Smooth muscle cell (in vitro differentiated cells): ENCODE results near the gene MARCO. TPM values are rescaled to one million over a fixed set of nuclear protein-coding genes. Genes with fewer than 3 reads are reported as not detected.

Experiments used
- DNase-seq: peaks from one replicate; lab custom pipeline; 2025; ENCODE audit not compliant: unreplicated experiment; lab: John Stamatoyannopoulos, UW
- H2AFZ ChIP-seq: fragments of 200-600 bp; sonication (generic); 2 replicates; pipeline ENCODE4 v1.6.0; 2016; ENCODE audit warnings: antibody characterized with exemption, low read depth, mild to moderate bottlenecking
- H3F3A ChIP-seq: fragments of 200-600 bp; sonication (generic); 2 replicates; pipeline ENCODE4 v1.6.0; 2017; ENCODE audit warnings: antibody characterized with exemption, low read depth
- H3K27ac ChIP-seq: fragments of 200-600 bp; sonication (generic); 2 replicates; pipeline ENCODE4 v1.5.1; 2016; ENCODE audit warnings: low read depth, mild to moderate bottlenecking
- H3K27me3 ChIP-seq: fragments of 200-600 bp; sonication (generic); 2 replicates; pipeline ENCODE4 v1.6.1; 2016; ENCODE audit warnings: low read depth, mild to moderate bottlenecking
- H3K36me3 ChIP-seq: fragments of 200-600 bp; sonication (generic); 2 replicates; pipeline ENCODE4 v1.5.1; 2016; ENCODE audit warnings: low read depth
- H3K4me1 ChIP-seq: fragments of 200-600 bp; sonication (generic); 2 replicates; pipeline ENCODE4 v1.5.1; 2016; ENCODE audit warnings: low read depth
- H3K4me2 ChIP-seq: fragments of 200-600 bp; sonication (generic); 2 replicates; pipeline ENCODE4 v1.6.0; 2016; ENCODE audit warnings: mild to moderate bottlenecking
- H3K4me3 ChIP-seq: fragments of 200-600 bp; sonication (generic); 2 replicates; pipeline ENCODE4 v1.5.1; 2016; ENCODE audit warnings: mild to moderate bottlenecking
- H3K79me2 ChIP-seq: fragments of 200-600 bp; sonication (generic); 2 replicates; pipeline ENCODE4 v1.6.0; 2016; ENCODE audit warnings: low read depth, mild to moderate bottlenecking
- H3K9ac ChIP-seq: fragments of 200-600 bp; sonication (generic); 2 replicates; pipeline ENCODE4 v1.6.0; 2016; ENCODE audit warnings: low read depth
- H3K9me3 ChIP-seq: fragments of 200-600 bp; sonication (generic); replicated peaks from 2 replicates; pipeline ENCODE4 v1.5.1; 2016; ENCODE audit warnings: low read depth
- H4K20me1 ChIP-seq: fragments of 200-600 bp; sonication (generic); 2 replicates; pipeline ENCODE4 v1.6.0; 2016; ENCODE audit warnings: low read depth
- CTCF ChIP-seq: fragments of 200-600 bp; sonication (generic); IDR thresholded peaks from 2 replicates; pipeline ENCODE4 v1.5.1; 2017; ENCODE audit warnings: borderline replicate concordance, mild to moderate bottlenecking, antibody characterized with exemption; ENCODE audit not compliant: insufficient read depth, poor library complexity, severe bottlenecking
- WGBS: methylation state at CpG from one replicate; pipeline ENCODE4 v1.1.7; 2016; ENCODE audit warnings: low lambda C conversion rate; 5-methylcytosine and 5-hydroxymethylcytosine counted together
- polyA plus RNA-seq: library from polyadenylated mRNA; unstranded; fragments of >200 nt; fragmentation: Nextera tagmentation; extraction: Ambion mirVana; gene quantifications from 2 replicates; pipeline ENCODE4 v1.2.1, GENCODE V29; 2016
- total RNA-seq: library from RNA; depleted of rRNA; stranded (reverse); fragments of >200 nt; gene quantifications from 2 replicates; pipeline ENCODE4 v1.2.3, GENCODE V29; 2014

The MARCO gene
- not detected in 2 replicates for total RNA-seq
- not detected in 2 replicates for polyA plus RNA-seq

- Histone ChIP-seq H2AFZ (no peak within 1 kb of the TSS), H3K79me2 (no peaks in the 10 kb centered on the region), H3K4me2 (no peak within 1 kb of the TSS), H3K36me3 (no peaks in the 10 kb centered on the region), H3K27me3 (peaks cover 26% of the 10 kb centered on the region), H3K9ac (no peak within 1 kb of the TSS), H3K27ac (no peak within 1 kb of the TSS), H3F3A (no peaks in the 10 kb centered on the region), H3K4me3 (no peak within 1 kb of the TSS), H3K4me1 (no peaks in the 10 kb centered on the region), H4K20me1 (no peaks in the 10 kb centered on the region), H3K9me3 (no peaks in the 10 kb centered on the region)
- 90% methylated on average over 7 of the region's 7 CpGs for WGBS
- no peak for DNase-seq
- TF ChIP-seq CTCF, result no peak
These were observed at the start of gene MARCO for GRCh38 chr2:118942031-118942430. Gene MARCO (plus strand): TSS chr2:118942194. CDS start chr2:118942301, 107 bp downstream.

GRCh38 chr2:118893100-118893499 lies 48.9 kb upstream of the MARCO start:
- DNase-seq, result no peak
- no peak overlapping the region for H3K4me2 ChIP-seq
- H3K9ac ChIP-seq, result no peak overlapping the region
- H3K27me3 ChIP-seq, result no peaks in the 10 kb centered on the region
- H3K4me1 ChIP-seq, result no peaks in the 10 kb centered on the region
- no peaks in the 10 kb centered on the region for H3F3A ChIP-seq
- no peaks in the 10 kb centered on the region for H3K79me2 ChIP-seq
- no peak for TF ChIP-seq CTCF
- no peak overlapping the region for H3K4me3 ChIP-seq
- H3K36me3 ChIP-seq, result no peaks in the 10 kb centered on the region
- H3K9me3 ChIP-seq, result no peaks in the 10 kb centered on the region
- H3K27ac ChIP-seq, result no peak overlapping the region
- WGBS, result 88% methylated on average over 3 of the region's 3 CpGs
- no peak overlapping the region for H2AFZ ChIP-seq
- H4K20me1 ChIP-seq, result no peaks in the 10 kb centered on the region

GRCh38 chr2:118902266-118903028 lies 39.5 kb upstream of the MARCO start:
- H3K4me3 ChIP-seq, result no peak overlapping the region
- H3F3A ChIP-seq, result no peaks in the 10 kb centered on the region
- TF ChIP-seq CTCF, result no peak
- H3K79me2 ChIP-seq, result no peaks in the 10 kb centered on the region
- no peak overlapping the region for H3K4me2 ChIP-seq
- H3K27ac ChIP-seq, result no peak overlapping the region
- WGBS, result 87% methylated on average over 11 of the region's 11 CpGs
- DNase-seq, result no peak
- H2AFZ ChIP-seq, result no peak overlapping the region
- H3K27me3 ChIP-seq, result no peaks in the 10 kb centered on the region
- H3K9ac ChIP-seq, result no peak overlapping the region
- no peaks in the 10 kb centered on the region for H3K9me3 ChIP-seq
- H3K36me3 ChIP-seq, result no peaks in the 10 kb centered on the region
- no peaks in the 10 kb centered on the region for H3K4me1 ChIP-seq
- H4K20me1 ChIP-seq, result no peaks in the 10 kb centered on the region

GRCh38 chr2:118903029-118903351 lies 39.0 kb upstream of the MARCO start:
- TF ChIP-seq CTCF, result no peak

More at GRCh38 chr2:118903029-118903351, 39.0 kb upstream of the MARCO start:
- Histone ChIP-seq H3K4me2 (no peak overlapping the region), H4K20me1 (no peaks in the 10 kb centered on the region), H3K9me3 (no peaks in the 10 kb centered on the region), H3K79me2 (no peaks in the 10 kb centered on the region), H3F3A (no peaks in the 10 kb centered on the region), H3K27me3 (no peaks in the 10 kb centered on the region), H3K4me1 (no peaks in the 10 kb centered on the region), H3K4me3 (no peak overlapping the region), H3K27ac (no peak overlapping the region), H3K9ac (no peak overlapping the region), H2AFZ (no peak overlapping the region), H3K36me3 (no peaks in the 10 kb centered on the region)
- no peak for DNase-seq
- WGBS, result 79% methylated on average over 2 of the region's 2 CpGs
